GM12878 (cell line): ENCODE data around the gene LIMS2.

Experiments used
- CHD2 ChIP-seq: IDR thresholded peaks from 2 replicates; pipeline ENCODE4 v1.6.1; 2011; ENCODE audit warnings: low read depth, low read length, improper control_type of control experiment, borderline replicate concordance
- CTCF ChIP-seq, 3 experiments: IDR thresholded peaks in 2 of 3; conservative IDR thresholded peaks in 1 of 3; 2 replicates each; pipeline ENCODE4 v1.5.1; 2011; ENCODE audit warnings: low read depth in 3 of 3, low read length in 3 of 3, mild to moderate bottlenecking in 3 of 3, control low read depth in 2 of 3, moderate library complexity in 2 of 3, inconsistent platforms in 1 of 3, mixed read lengths in 1 of 3; ENCODE audit not compliant: control insufficient read depth in 2 of 3, insufficient read depth in 1 of 3; ENCODE audit errors: extremely low read depth in 1 of 3
- E2F4 ChIP-seq: IDR thresholded peaks from 2 replicates; pipeline ENCODE4 v1.6.1; 2012; ENCODE audit warnings: low read depth, low read length, improper control_type of control experiment
- EGR1 ChIP-seq, 2 experiments: IDR thresholded peaks; 1 replicate in 1 of 2; 2 replicates in 1 of 2; pipeline ENCODE4 v1.6.1; 2011 to 2012; ENCODE audit warnings: low read depth in 2 of 2, low read length in 2 of 2, borderline replicate concordance in 1 of 2, mild to moderate bottlenecking in 1 of 2, moderate library complexity in 1 of 2
- HDAC2 ChIP-seq: fragments of 200-600 bp; sonication (generic); IDR thresholded peaks from 2 replicates; pipeline ENCODE4 v1.6.1; 2017
- NRF1 ChIP-seq: conservative IDR thresholded peaks from 2 replicates; pipeline ENCODE4 v1.6.1; 2011; ENCODE audit warnings: mild to moderate bottlenecking, low read depth, low read length, improper control_type of control experiment
- POLR2A ChIP-seq: IDR thresholded peaks from 2 replicates; pipeline ENCODE4 v1.6.1; 2011; ENCODE audit warnings: low read depth, mild to moderate bottlenecking, low read length
- PRDM15 ChIP-seq: fragments of 450-650 bp; formaldehyde crosslinking; IDR thresholded peaks from 2 replicates; pipeline ENCODE4 v1.4.0; 2020; ENCODE audit warnings: mild to moderate bottlenecking, moderate library complexity
- SMAD1 ChIP-seq: fragments of 450-650 bp; IDR thresholded peaks from 2 replicates; pipeline ENCODE4 v1.6.1; 2018; ENCODE audit warnings: mild to moderate bottlenecking, low read depth; ENCODE audit not compliant: partially characterized antibody
- SMC3 ChIP-seq: IDR thresholded peaks from 2 replicates; pipeline ENCODE4 v1.6.1; 2011; ENCODE audit warnings: low read length, improper control_type of control experiment, borderline replicate concordance
- TAF1 ChIP-seq: IDR thresholded peaks from 2 replicates; pipeline ENCODE4 v1.6.1; 2011; ENCODE audit warnings: mild to moderate bottlenecking, low read depth, low read length, borderline replicate concordance
- ZNF274 ChIP-seq: IDR thresholded peaks from one replicate; pipeline ENCODE4 v1.8.0; 2011; ENCODE audit not compliant: insufficient read length, insufficient read depth

GRCh38 chr2:127649100-127649611 is 26.2 kb downstream of the LIMS2 start:
- no peak for TF ChIP-seq CTCF (IDR thresholded peaks at IDR 0.05 in 2 of 3, conservative IDR thresholded peaks at IDR 0.05 in 1 of 3; ENCODE audit: control insufficient read depth in 2 of 3, extremely low read depth in 1 of 3, insufficient read depth in 1 of 3, low read depth in 3 of 3, low read length in 3 of 3)
- TF ChIP-seq PRDM15 (CRISPR knock-in tag), result no peak
- no peak for TF ChIP-seq TAF1
- no peak for TF ChIP-seq CHD2
- TF ChIP-seq EGR1 (IDR thresholded peaks at IDR 0.05; ENCODE audit: borderline replicate concordance in 1 of 2, low read depth in 2 of 2, low read length in 2 of 2), result no peak
- TF ChIP-seq HDAC2, result no peak
- TF ChIP-seq SMAD1, result no peak
- no peak for TF ChIP-seq E2F4
- no peak for TF ChIP-seq NRF1
- no peak for TF ChIP-seq ZNF274
- TF ChIP-seq POLR2A, result no peak
- TF ChIP-seq SMC3, result no peak
